Measurements from ENCODE around the gene RALY. TPM values are rescaled to one million over a fixed set of nuclear protein-coding genes. Genes with fewer than 3 reads are reported as not detected.

Gene RALY
- total RNA-seq, 1 donor from 2014 or later = 123 TPM

- no peaks in the 10 kb centered on the region for H3K4me1 ChIP-seq
- intact Hi-C loops (cut with DNase I) = no loop called here
- TF ChIP-seq CTCF (IDR thresholded peaks at IDR 0.05) (no peak), POLR2AphosphoS5 (IDR thresholded peaks at IDR 0.05; ENCODE audit: insufficient read depth in 1 of 2, low read depth in 1 of 2) (no peak), POLR2A (IDR thresholded peaks at IDR 0.05) (no peak)
Observed at GRCh38 chr20:33967126-33967525, 26.6 kb upstream of the RALY start.

DNA sequence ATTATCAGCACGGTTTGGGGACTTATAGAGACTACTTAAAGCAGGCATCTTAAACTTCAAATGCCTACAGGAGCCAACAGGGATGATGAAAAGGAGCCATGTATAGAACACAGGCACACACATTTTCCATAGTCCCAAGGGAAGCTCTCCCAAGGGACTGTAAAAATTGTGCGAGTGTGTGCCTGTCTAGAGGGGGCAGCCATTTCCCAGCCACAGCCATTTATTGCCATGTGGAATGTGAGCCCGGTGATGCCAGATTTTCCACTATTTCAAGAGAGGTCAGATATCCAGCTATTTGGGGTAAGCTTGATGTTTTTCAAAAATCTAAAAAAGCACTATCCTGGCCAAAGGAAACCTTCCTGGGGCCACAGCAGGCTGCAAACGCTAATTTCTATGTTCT lies 24.1 kb upstream of the RALY start:
- Histone ChIP-seq H3K4me1 (no peaks in the 10 kb centered on the region), H3K4me3 (no peak overlapping the region), H3K27me3 (no peaks in the 10 kb centered on the region), H3K27ac (no peak overlapping the region), H3K36me3 (no peaks in the 10 kb centered on the region), H3K9me3 (no peaks in the 10 kb centered on the region)
- DNase-seq (ENCODE audit: extremely low spot score in 2 of 2) = no peak
- TF ChIP-seq POLR2AphosphoS5 (IDR thresholded peaks at IDR 0.05; ENCODE audit: insufficient read depth in 1 of 2, low read depth in 1 of 2) (no peak), CTCF (IDR thresholded peaks at IDR 0.05) (no peak), POLR2A (IDR thresholded peaks at IDR 0.05) (no peak)
- intact Hi-C loops (cut with DNase I) = no loop called here

More at GRCh38 chr20:33967126-33967525, 26.6 kb upstream of the RALY start:
- Histone ChIP-seq H3K27ac (no peak overlapping the region), H3K9me3 (no peaks in the 10 kb centered on the region), H3K27me3 (no peaks in the 10 kb centered on the region), H3K36me3 (no peaks in the 10 kb centered on the region), H3K4me3 (no peak overlapping the region)
- DNase-seq (ENCODE audit: extremely low spot score in 2 of 2) = no peak

- Histone ChIP-seq H3K27ac (no peak overlapping the region), H3K27me3 (no peaks in the 10 kb centered on the region), H3K36me3 (no peaks in the 10 kb centered on the region), H3K9me3 (no peaks in the 10 kb centered on the region), H3K4me3 (no peak overlapping the region), H3K4me1 (no peaks in the 10 kb centered on the region)
- intact Hi-C loops (cut with DNase I) = no loop called here
- no peak for TF ChIP-seq POLR2A (IDR thresholded peaks at IDR 0.05)
- TF ChIP-seq POLR2AphosphoS5 (IDR thresholded peaks at IDR 0.05; ENCODE audit: insufficient read depth in 1 of 2, low read depth in 1 of 2) = no peak
- no peak for TF ChIP-seq CTCF (IDR thresholded peaks at IDR 0.05)
- no peak for DNase-seq (ENCODE audit: extremely low spot score in 2 of 2)
Observed at GRCh38 chr20:33970229-33970628, 23.5 kb upstream of the RALY start.

GRCh38 chr20:33971147-33971975 lies 22.4 kb upstream of the RALY start:
- Histone ChIP-seq H3K27me3 (no peaks in the 10 kb centered on the region), H3K9me3 (no peaks in the 10 kb centered on the region), H3K36me3 (no peaks in the 10 kb centered on the region), H3K4me3 (no peak overlapping the region), H3K27ac (no peak overlapping the region), H3K4me1 (no peaks in the 10 kb centered on the region)
- intact Hi-C loops (cut with DNase I) = no loop called here
- no peak for DNase-seq (ENCODE audit: extremely low spot score in 2 of 2)
- TF ChIP-seq POLR2A (IDR thresholded peaks at IDR 0.05) = no peak
- no peak for TF ChIP-seq POLR2AphosphoS5 (IDR thresholded peaks at IDR 0.05; ENCODE audit: insufficient read depth in 1 of 2, low read depth in 1 of 2)
- TF ChIP-seq CTCF (IDR thresholded peaks at IDR 0.05) = no peak

- no peak for DNase-seq (ENCODE audit: extremely low spot score in 2 of 2)
- Histone ChIP-seq H3K27me3 (no peaks in the 10 kb centered on the region), H3K9me3 (no peaks in the 10 kb centered on the region), H3K27ac (no peak overlapping the region), H3K4me3 (no peak overlapping the region), H3K36me3 (no peaks in the 10 kb centered on the region), H3K4me1 (no peaks in the 10 kb centered on the region)
- no peak for TF ChIP-seq POLR2AphosphoS5 (IDR thresholded peaks at IDR 0.05; ENCODE audit: insufficient read depth in 1 of 2, low read depth in 1 of 2)
- TF ChIP-seq CTCF (IDR thresholded peaks at IDR 0.05) = no peak
- intact Hi-C loops (cut with DNase I) = no loop called here
Observed at GRCh38 chr20:33976959-33977358, 16.8 kb upstream of the RALY start.
